GM12864 (cell line): ENCODE data around the gene ARHGAP8.

ENCODE experiments used
- DNase-seq: peaks from one replicate; pipeline ENCODE4 v3.0.0-alpha.2; 2011; ENCODE audit warnings: low read depth
- H3K4me3 ChIP-seq: 2 replicates; pipeline ENCODE4 v1.5.1; 2011; ENCODE audit warnings: mild to moderate bottlenecking, low read depth, low read length, control low read depth
- CTCF ChIP-seq: IDR thresholded peaks from 2 replicates; pipeline ENCODE4 v1.5.1; 2011; ENCODE audit warnings: low read depth, mild to moderate bottlenecking, moderate library complexity, low read length, control low read depth, inconsistent platforms; ENCODE audit errors: missing control alignments

Gene ARHGAP8

GRCh38 chr22:44752285-44753188 is at the start of gene ARHGAP8:
Gene ARHGAP8 (plus strand): TSS chr22:44752575. CDS start chr22:44786528, 33,953 bp downstream.
- no peak for TF ChIP-seq CTCF
- DNase-seq = no peak
- no peak within 1 kb of the TSS for H3K4me3 ChIP-seq

- no peak for DNase-seq
- no peak overlapping the region for H3K4me3 ChIP-seq
- TF ChIP-seq CTCF = no peak
Measured at GRCh38 chr22:44703255-44703870, 49.0 kb upstream of the ARHGAP8 start.

- DNase-seq = no peak
- no peak for TF ChIP-seq CTCF
- H3K4me3 ChIP-seq = no peak overlapping the region
Measured at GRCh38 chr22:44704159-44705021, 48.0 kb upstream of the ARHGAP8 start.

- no peak overlapping the region for H3K4me3 ChIP-seq
- no peak for DNase-seq
- TF ChIP-seq CTCF = no peak
Measured at GRCh38 chr22:44705022-44705297, 47.4 kb upstream of the ARHGAP8 start.

- DNase-seq = no peak
- TF ChIP-seq CTCF = no peak
- H3K4me3 ChIP-seq = no peak overlapping the region
Measured at GRCh38 chr22:44706488-44706887, 45.9 kb upstream of the ARHGAP8 start.

- DNase-seq = no peak
- H3K4me3 ChIP-seq = no peak overlapping the region
- TF ChIP-seq CTCF = no peak
Measured at GRCh38 chr22:44707178-44707577, 45.2 kb upstream of the ARHGAP8 start.
